UCSD-AML1 (cell line): ENCODE measurements around the gene CCL18.
"Not testable (repeated sequence)": the region's sequence is repeated elsewhere in the genome, so short reads cannot be mapped to it uniquely, and the experiment has no call there.

Experiments
- DNase-seq: peaks from one replicate; lab custom pipeline; 2025; ENCODE audit not compliant: unreplicated experiment; lab: John Stamatoyannopoulos, UW

Gene CCL18, protein sequence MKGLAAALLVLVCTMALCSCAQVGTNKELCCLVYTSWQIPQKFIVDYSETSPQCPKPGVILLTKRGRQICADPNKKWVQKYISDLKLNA

DNA sequence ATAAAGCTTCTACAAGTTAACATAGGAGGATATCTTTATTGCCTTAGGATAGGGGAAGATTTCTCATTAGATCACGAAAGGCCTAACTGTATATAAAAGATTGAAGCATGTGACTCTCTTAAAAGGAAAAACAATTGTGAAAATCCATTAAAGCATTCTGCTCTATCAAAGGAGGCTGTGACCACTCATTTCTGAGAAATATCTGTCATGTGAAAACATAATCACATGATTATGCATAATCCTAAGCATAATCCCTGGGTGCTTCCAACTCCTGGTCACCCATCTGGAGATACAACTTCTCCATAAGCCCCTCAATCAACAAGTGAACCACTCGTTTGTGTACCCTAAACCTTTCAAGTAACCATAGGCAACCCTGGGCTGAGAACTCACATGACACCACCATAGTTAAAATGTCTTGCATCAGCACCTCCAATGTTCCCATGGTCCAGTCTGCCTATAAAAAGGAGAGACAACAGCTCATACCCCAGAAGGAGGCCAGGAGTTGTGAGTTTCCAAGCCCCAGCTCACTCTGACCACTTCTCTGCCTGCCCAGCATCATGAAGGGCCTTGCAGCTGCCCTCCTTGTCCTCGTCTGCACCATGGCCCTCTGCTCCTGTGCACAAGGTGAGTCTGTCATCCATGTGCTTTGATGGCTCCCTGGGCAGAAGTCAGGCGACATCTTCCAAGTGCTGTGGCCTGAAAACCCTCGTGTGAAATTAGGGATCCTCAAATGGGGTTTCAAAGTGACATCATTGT, at the start of gene CCL18:
TSS of gene CCL18 (plus strand) at position 487 of the 756 bp plus-strand sequence. CDS start at position 558, 71 bp downstream.
- DNase-seq, result no peak

DNA sequence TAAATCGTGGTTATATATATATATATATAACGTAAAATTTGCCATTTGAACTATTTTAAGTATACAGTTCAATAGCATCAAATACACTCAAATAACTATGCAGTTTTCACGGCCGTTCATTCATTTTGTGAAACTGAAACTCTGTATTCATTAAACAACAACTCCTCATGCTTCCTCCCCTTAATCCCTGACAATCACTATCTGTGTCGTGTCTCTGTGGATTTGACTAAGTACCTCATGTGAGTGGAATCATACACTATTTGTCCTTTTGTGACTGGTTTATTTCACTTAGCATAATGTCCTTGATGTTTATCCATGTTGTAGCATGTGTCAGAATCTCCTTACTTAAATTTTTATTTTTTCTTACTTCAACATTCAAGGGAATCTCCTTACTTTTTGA, 49.1 kb upstream of the CCL18 start:
- DNase-seq, result no peak

DNA sequence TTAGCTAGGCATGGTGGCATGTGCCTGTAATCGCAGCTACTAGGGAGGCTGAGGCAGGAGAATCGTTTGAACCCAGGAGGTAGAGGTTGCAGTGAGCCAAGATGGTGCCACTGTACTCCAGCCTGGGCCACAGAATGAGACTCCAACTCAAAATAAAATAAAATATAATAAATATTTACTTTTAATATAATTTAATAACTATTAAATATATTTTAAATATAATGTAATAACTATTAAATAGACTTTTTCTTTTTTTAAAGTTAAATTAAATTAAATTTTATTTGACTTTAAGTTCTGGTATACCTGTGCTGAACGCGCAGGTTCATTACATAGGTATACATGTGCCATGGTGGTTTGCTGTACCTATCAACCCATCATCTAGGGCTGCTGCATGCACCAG, 48.2 kb upstream of the CCL18 start:
- not testable (repeated sequence) for DNase-seq

DNA sequence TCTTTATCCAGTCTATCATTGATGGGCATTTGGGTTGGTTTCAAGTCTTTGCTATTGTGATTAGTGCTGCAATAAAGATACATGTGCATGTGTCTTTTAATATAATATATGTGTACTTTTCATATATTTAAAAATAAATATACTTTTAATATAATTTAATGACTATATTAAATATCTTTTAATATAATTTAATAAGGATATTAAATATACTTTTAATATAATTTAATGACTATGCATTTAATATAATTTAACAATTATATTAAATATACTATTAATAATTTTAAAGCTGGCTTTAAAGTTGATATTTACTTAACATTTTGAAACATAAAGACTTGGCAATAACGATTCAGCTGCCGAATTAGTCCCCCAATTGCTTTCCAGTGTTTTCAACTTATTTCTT, 47.5 kb upstream of the CCL18 start:
- no peak for DNase-seq

- DNase-seq, result peak; percentile 19
Observed at GRCh38 chr17:36017799-36018198, 46.3 kb upstream of the CCL18 start, which contains the start of gene CCL23. Gene CCL23, minus strand, starts transcription at chr17:36017972. Its CDS starts 75 bp downstream, at chr17:36017897.

- no peak for DNase-seq
Observed at GRCh38 chr17:36019423-36019822, 44.6 kb upstream of the CCL18 start.

GRCh38 chr17:36024106-36024869, 39.8 kb upstream of the CCL18 start:
- DNase-seq, result no peak

DNA sequence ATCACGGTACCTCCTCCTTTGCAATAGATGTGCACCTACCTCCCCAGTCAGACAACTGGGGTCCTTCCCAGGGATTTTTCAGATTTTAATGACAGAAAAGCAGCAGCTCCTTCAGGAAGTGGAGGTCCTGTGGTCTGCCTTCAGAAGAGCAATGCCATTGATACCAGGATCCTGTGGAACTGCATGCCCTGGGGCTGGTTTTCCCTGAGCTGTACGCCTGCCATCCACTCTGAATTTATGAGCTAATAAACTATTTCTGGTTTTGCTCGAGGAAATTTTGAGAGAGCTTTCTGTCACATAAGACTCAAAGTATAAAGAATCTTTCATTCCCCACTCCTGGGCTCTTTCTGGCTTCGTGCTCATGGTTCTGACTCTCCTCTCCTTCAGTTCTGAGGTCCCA, 36.3 kb upstream of the CCL18 start:
- no peak for DNase-seq

GRCh38 chr17:36030956-36031355, 33.1 kb upstream of the CCL18 start:
- DNase-seq, result no peak

GRCh38 chr17:36034127-36034526, 29.9 kb upstream of the CCL18 start:
- DNase-seq, result no peak

DNA sequence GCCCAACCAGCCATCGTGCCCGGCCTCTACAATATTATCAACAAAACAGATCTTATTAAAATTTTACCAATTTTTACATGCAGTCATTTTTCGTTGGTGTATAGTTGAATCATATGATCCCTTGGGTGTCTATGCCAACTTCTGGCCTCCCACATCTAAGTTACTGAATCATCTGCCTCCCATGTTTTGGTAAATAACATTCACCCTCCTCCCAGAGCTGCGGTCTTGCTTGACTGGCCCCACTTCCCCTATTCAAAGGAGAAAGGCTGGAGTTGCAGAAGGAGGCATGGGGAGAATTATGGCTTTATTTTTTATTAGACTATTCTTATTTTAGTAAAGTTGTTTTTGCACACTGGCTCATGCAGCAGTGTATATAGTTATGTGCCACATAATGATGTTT, 27.8 kb upstream of the CCL18 start:
- no peak for DNase-seq

- no peak for DNase-seq
Observed at GRCh38 chr17:36048066-36048465, 16.0 kb upstream of the CCL18 start.

- no peak for DNase-seq
Observed at GRCh38 chr17:36049643-36050042, 14.4 kb upstream of the CCL18 start.

DNA sequence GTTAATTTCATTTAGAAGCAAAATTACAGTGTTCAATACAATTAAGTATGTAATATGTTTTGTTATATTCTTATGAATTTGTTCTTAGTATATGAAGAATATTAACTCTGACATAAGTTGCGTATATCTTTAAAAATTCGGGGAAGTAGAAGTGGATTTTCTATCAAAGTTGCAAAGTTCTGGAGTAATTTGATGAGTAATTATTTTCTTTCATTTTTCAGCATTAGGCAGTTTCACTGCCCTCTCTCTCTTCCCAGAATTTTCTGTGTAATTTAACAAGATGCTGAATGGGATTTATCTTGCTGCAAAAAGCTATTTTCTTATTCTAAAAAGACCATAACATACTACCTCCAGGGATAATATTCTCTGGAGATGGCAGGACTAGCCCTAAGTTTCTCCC, 8.9 kb upstream of the CCL18 start:
- no peak for DNase-seq

DNA sequence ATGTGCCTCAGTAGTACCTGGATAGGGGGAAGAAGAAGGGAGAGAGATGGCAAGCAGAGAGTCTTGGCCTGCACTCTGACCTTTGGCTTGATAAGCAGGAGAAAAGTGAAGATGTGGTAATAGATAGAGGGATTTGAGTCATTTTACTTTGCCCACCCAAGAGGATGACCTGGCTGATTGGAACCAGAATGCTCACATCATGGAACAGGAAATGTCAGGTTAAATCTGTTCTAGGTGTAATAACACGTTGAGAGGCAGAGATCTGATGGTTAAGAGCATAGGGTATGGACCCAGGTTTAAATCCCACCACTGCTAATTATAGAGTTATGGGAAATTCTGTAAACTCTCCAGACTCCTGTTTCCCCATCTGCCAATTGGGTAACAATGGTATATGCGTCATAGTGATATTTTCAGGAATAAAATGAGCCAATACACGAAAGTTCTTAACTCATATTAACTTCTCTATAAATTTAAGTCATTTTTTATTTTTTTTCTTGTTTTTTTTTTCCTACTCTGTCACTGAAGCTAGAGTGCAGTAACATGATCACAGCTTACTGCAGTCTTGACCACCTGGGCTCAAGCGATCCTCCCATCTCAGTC, 8.1 kb upstream of the CCL18 start:
- no peak for DNase-seq

DNA sequence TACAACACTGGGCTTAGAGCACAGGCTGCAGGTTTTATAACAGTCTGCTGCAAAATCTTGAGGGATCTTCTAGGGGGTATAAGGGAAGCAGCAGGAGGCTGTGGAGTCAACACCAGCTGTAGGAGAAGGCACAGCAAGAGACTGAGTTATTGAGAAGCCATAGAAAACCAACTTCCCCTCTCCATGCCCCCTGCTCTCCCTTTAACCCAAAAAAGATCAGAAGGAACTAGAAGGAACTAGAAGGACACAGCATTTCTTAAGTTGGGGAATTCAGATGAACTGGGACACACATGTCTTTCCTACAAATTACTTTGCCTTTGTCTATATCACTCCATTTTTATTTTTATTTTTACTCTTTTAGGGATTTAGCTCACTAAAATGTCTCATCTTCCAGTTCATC, 6.2 kb upstream of the CCL18 start:
- DNase-seq, result no peak

- no peak for DNase-seq
Observed at GRCh38 chr17:36059406-36059805, 4.7 kb upstream of the CCL18 start.

DNA sequence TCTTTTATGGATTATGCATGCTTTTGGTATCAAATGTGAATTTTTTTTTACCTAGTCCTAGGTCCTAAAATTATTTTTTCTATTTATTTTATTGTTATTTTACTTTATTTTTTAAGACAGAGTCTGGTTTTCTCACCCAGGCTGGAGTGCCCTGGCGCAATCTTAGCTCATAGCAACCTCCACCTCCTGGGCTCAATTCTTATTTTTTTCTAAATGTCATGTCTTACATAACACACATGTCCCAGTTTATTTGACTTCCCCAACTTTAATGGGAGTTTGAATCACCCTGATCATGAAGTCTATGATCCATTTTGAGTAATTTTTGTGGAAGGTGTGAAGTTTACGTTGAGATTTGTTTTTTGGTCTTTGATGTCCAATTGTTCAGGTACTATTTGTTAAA, 3.3 kb upstream of the CCL18 start:
- no peak for DNase-seq

GRCh38 chr17:36066365-36066985, 2.4 kb downstream of the CCL18 start:
- DNase-seq, result no peak

GRCh38 chr17:36068524-36068923, 4.5 kb downstream of the CCL18 start:
- no peak for DNase-seq

GRCh38 chr17:36069136-36069535, 5.1 kb downstream of the CCL18 start:
- no peak for DNase-seq
